MCF 10A (cell line): Measurements from ENCODE around the gene HMOX1. TPM values are rescaled to one million over a fixed set of nuclear protein-coding genes. Genes with fewer than 3 reads are reported as not detected.

Experiments used
- BruUV-seq: library from RNA; stranded (reverse); fragments of 400-500 nt; replicated peaks from 2 replicates; lab custom pipeline; 2021; lab: Mats Ljungman, UMichigan
- CTCF ChIA-PET: fragments of 300-600 bp; sonication (Branson Sonifier 250); formaldehyde crosslinking; extraction: SDS; loops from one replicate; lab custom pipeline; 2021; ENCODE audit warnings: antibody characterized with exemption, inconsistent platforms; lab: Yijun Ruan, JAX
- POLR2A ChIA-PET: fragments of 300-600, 350-650 bp; sonication (Branson Sonifier 250); formaldehyde crosslinking; extraction: SDS; loops from one replicate; lab custom pipeline; 2020; ENCODE audit warnings: antibody characterized with exemption, inconsistent platforms; lab: Yijun Ruan, JAX
- DNase-seq: peaks from one replicate; pipeline ENCODE4 v3.0.0-alpha.2; 2018; ENCODE audit not compliant: unreplicated experiment
- H3K27ac Mint-ChIP-seq: one replicate; pipeline ENCODE4 v1.8.0; 2022; ENCODE audit warnings: mild to moderate bottlenecking, low read depth, mixed read lengths; ENCODE audit not compliant: unreplicated experiment
- H3K27me3 Mint-ChIP-seq: one replicate; pipeline ENCODE4 v1.8.0; 2022; ENCODE audit warnings: mixed read lengths; ENCODE audit not compliant: insufficient read depth, unreplicated experiment
- H3K36me3 Mint-ChIP-seq: one replicate; pipeline ENCODE4 v1.8.0; 2022; ENCODE audit warnings: mild to moderate bottlenecking, moderate library complexity, mixed read lengths; ENCODE audit not compliant: insufficient read depth, unreplicated experiment
- H3K4me1 Mint-ChIP-seq: one replicate; pipeline ENCODE4 v1.8.0; 2022; ENCODE audit warnings: mixed read lengths; ENCODE audit not compliant: insufficient read depth, unreplicated experiment
- H3K4me3 Mint-ChIP-seq: one replicate; pipeline ENCODE4 v1.8.0; 2022; ENCODE audit warnings: mild to moderate bottlenecking, moderate library complexity, mixed read lengths; ENCODE audit not compliant: unreplicated experiment
- H3K9me3 Mint-ChIP-seq: one replicate; pipeline ENCODE4 v1.8.0; 2022; ENCODE audit warnings: mixed read lengths; ENCODE audit not compliant: unreplicated experiment
- CTCF ChIP-seq: fragments of 200-600 bp; IDR thresholded peaks from one replicate; pipeline ENCODE4 v1.8.0; 2022; ENCODE audit warnings: antibody characterized with exemption, mild to moderate bottlenecking; ENCODE audit not compliant: unreplicated experiment
- intact Hi-C: fragments of 100-400 bp; cut with micrococcal nuclease; formaldehyde crosslinking; loops from 2 replicates; pipeline ENCODE4 v1.14.1; 2022
- total RNA-seq: library from RNA; stranded (reverse); gene quantifications from 2 replicates; pipeline ENCODE4 v1.2.3, GENCODE V29; 2022

The HMOX1 gene
- total RNA-seq, 1 experiment from 2014 or later, result 1.9 TPM

GRCh38 chr22:35422145-35422544 is 41.2 kb downstream of the HMOX1 start:
- H3K27me3 Mint-ChIP-seq, result no peaks in the 10 kb centered on the region
- no peak for DNase-seq
- no peak overlapping the region for H3K4me3 Mint-ChIP-seq
- ChIA-PET CTCF (interaction anchor here (2.2 kb wide), 1 partner anchor 9 kb away, joined by 14 read pairs; no protein-coding TSS in a partner anchor), POLR2A (no interaction called here)
- no peak for TF ChIP-seq CTCF
- peaks cover 4% of the 10 kb centered on the region for H3K36me3 Mint-ChIP-seq
- no peaks in the 10 kb centered on the region for H3K9me3 Mint-ChIP-seq
- no TSS peak for BruUV-seq
- H3K4me1 Mint-ChIP-seq, result peaks cover 11% of the 10 kb centered on the region
- intact Hi-C loops, result no loop called here
- H3K27ac Mint-ChIP-seq, result no peak overlapping the region

DNA sequence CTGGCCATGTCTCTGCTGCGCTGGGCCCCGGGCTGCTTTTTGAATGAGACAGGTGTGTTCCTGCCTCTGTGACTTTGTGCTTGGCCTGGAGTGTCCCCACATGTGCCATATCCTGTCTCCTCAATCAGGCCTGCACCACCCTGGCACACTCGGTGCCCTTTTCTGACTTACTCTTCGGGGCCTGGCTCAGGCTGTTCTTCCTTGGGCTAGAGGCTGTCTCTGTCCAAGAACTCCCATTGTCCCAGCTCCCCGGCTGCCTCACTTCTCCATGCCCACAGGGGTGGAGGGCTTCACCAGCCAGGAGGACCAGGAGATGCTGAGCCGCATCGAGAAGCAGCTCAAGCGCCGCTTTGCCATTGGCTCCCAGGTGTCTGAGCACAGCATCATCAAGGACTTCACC is 42.0 kb downstream of the HMOX1 start:
- intact Hi-C loops, result no loop called here
- TF ChIP-seq CTCF, result no peak
- no peak overlapping the region for H3K4me3 Mint-ChIP-seq
- DNase-seq, result no peak
- H3K9me3 Mint-ChIP-seq, result no peaks in the 10 kb centered on the region
- no TSS peak for BruUV-seq
- no peaks in the 10 kb centered on the region for H3K27me3 Mint-ChIP-seq
- H3K4me1 Mint-ChIP-seq, result peaks cover 11% of the 10 kb centered on the region
- POLR2A ChIA-PET, result no interaction called here
- H3K36me3 Mint-ChIP-seq, result peaks cover 4% of the 10 kb centered on the region
- H3K27ac Mint-ChIP-seq, result no peak overlapping the region
- CTCF ChIA-PET, result no interaction called here

DNA sequence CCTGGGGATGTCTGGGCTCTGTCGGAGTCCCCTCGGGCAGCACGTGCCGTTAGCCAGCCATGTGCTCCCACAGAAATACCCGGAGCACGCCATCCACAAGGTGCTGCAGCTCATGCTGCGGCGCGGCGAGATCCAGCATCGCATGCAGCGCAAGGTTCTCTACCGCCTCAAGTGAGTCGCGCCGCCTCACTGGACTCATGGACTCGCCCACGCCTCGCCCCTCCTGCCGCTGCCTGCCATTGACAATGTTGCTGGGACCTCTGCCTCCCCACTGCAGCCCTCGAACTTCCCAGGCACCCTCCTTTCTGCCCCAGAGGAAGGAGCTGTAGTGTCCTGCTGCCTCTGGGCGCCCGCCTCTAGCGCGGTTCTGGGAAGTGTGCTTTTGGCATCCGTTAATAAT is 43.2 kb downstream of the HMOX1 start:
- H3K27me3 Mint-ChIP-seq, result no peaks in the 10 kb centered on the region
- H3K27ac Mint-ChIP-seq, result no peak overlapping the region
- peaks cover 3% of the 10 kb centered on the region for H3K36me3 Mint-ChIP-seq
- intact Hi-C loops, result no loop called here
- DNase-seq, result no peak
- TF ChIP-seq CTCF, result no peak
- CTCF ChIA-PET, result interaction anchor here (13.5 kb wide), 1 partner anchor 158 kb away, joined by 234 read pairs; no protein-coding TSS in a partner anchor
- BruUV-seq, result no TSS peak
- POLR2A ChIA-PET, result no interaction called here
- no peak overlapping the region for H3K4me3 Mint-ChIP-seq
- peaks cover 11% of the 10 kb centered on the region for H3K4me1 Mint-ChIP-seq
- no peaks in the 10 kb centered on the region for H3K9me3 Mint-ChIP-seq

- Mint-ChIP-seq H3K9me3 (no peaks in the 10 kb centered on the region), H3K27me3 (no peaks in the 10 kb centered on the region), H3K27ac (no peak overlapping the region), H3K4me3 (no peak overlapping the region), H3K4me1 (peaks cover 11% of the 10 kb centered on the region), H3K36me3 (no peaks in the 10 kb centered on the region)
- BruUV-seq, result no TSS peak
- intact Hi-C loops, result no loop called here
- ChIA-PET POLR2A (no interaction called here), CTCF (interaction anchor here (0.5 to 13.5 kb wide), 6 partner anchors 21 to 505 kb away, joined by 3 to 234 read pairs (median 4); no protein-coding TSS in a partner anchor)
- no peak for TF ChIP-seq CTCF
- DNase-seq, result no peak
Measured at GRCh38 chr22:35424761-35425160, 43.9 kb downstream of the HMOX1 start.
